Umbilical cord (tissue), 2 donors: ENCODE results near the gene TRAPPC14. TPM values are rescaled to one million over a fixed set of nuclear protein-coding genes. Genes with fewer than 3 reads are reported as not detected.

Experiments
- DNase-seq: peaks from one replicate; pipeline ENCODE4 v3.0.0-alpha.2; 2015; ENCODE audit warnings: low spot score
- total RNA-seq: library from RNA; depleted of rRNA; stranded (reverse); fragments of >200 nt; gene quantifications from one replicate; pipeline ENCODE4 v1.2.3, GENCODE V29; 2014; ENCODE audit warnings: low replicate concordance; ENCODE audit not compliant: insufficient read depth

The TRAPPC14 gene
- total RNA-seq, 1 donor from 2014 or later = 2.6 TPM

DNA sequence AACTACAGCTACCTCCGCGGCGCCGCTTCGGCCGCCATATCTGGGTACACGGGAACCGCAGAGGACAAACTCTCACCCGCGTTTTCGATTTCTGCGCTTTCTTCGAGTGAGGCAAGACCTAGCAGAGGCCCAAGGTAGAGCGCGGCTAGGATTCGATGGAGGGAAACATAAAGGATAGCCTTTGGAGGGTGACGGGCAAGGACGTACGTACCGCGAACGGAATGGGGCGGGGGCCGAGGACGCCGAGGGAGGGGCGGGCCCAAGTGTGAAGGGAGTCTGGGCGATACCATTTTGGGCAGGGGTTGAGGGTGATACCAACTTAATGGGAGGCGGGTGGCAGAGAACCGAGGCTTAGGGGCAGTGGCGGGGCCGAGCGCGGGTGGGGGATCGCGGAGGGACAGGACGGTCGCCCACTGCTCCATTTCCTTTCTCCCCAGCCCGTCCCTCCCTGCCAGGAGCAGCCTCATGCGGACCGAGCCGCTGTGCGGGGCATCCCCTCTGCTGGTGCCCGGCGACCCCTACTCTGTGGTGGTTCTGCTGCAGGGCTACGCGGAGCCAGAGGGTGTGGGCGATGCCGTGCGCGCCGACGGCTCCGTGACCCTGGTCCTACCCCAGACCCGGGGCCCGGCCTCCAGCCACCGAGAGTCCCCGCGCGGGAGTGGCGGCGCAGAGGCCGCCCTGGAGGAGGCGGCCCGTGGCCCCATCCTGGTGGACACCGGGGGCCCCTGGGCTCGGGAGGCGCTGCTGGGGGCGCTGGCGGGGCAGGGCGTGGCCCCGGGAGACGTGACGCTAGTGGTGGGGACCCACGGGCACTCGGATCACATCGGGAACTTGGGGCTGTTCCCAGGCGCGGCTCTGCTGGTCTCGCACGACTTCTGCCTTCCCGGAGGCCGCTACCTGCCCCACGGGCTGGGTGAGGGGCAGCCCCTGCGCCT is 31.3 kb downstream of the TRAPPC14 start, which contains the start of gene MBLAC1:
MBLAC1 (plus strand) TSS at position 37 of the 935 bp plus-strand sequence; CDS start at position 466, 429 bp downstream.
- peak; percentile 96 for DNase-seq

DNA sequence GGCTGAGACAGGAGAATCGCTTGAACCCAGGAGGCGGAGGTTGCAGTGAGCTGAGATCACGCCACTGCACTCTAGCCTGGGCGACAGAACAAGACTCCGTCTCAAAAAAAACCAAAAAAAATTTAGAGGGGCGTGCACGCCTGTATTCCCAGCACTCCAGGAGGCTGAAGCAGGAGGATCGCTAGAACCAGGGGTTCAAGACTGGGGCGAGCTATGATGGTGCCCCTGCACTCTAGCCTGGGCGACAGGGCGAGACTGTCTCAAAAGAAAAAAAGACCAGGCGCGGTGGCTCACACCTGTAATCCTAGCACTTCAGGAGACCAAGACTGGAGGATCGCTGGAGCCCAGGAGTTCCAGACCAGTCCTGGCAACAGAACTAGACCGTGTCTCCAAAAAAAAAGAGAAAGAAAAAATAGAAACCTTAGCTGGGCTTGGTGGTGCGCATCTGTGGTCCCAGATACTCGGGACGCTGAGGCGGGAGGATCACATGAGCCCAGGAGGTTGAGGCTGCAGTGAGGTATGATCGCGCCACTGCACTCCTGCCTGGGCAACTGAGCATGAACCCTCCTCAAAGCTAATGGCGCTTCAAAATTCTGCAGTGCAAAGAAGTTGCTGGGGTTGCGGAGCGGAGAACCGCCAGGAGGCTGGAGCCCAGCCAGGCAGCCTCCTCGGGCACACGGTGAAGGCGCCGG is 32.1 kb downstream of the TRAPPC14 start:
- DNase-seq = no peak

DNA sequence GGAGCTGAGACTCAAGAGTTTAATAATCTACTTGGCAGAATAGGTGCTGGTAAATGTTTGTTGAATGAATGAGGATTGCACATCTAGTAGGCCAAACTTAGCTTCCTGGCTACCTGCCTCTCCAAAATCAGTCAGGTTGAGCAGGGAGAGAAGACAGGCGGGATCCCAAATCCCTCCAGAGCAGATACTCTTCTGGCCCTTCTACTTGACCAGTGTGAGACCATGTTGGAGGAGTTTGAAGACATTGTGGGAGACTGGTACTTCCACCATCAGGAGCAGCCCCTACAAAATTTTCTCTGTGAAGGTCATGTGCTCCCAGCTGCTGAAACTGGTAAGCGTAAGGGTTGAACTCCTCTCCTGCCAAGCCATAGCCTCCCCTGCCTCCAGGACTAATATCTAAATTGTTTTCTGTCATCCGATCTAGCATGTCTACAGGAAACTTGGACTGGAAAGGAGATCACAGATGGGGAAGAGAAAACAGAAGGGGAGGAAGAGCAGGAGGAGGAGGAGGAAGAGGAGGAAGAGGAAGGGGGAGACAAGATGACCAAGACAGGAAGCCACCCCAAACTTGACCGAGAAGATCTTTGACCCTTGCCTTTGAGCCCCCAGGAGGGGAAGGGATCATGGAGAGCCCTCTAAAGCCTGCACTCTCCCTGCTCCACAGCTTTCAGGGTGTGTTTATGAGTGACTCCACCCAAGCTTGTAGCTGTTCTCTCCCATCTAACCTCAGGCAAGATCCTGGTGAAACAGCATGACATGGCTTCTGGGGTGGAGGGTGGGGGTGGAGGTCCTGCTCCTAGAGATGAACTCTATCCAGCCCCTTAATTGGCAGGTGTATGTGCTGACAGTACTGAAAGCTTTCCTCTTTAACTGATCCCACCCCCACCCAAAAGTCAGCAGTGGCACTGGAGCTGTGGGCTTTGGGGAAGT is 34.0 kb downstream of the TRAPPC14 start:
- no peak for DNase-seq

DNA sequence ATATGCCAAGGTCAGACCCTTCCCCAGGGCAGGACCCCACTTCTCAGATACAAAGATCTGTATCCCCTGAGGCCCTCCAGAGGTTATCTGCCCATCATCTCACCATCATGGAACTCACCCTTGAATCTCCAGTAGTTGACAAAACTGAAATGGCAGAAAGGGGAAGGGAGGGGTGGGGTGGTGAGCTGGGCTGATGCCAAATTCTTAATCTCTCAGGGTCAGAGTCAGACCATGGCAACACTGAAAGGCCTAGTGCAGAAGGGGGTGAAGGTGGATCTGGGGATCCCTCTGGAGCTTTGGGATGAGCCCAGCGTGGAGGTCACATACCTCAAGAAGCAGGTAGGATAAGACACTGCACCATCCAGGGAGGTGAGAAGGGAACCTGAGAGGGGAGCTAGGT is 36.0 kb downstream of the TRAPPC14 start:
- DNase-seq = no peak

DNA sequence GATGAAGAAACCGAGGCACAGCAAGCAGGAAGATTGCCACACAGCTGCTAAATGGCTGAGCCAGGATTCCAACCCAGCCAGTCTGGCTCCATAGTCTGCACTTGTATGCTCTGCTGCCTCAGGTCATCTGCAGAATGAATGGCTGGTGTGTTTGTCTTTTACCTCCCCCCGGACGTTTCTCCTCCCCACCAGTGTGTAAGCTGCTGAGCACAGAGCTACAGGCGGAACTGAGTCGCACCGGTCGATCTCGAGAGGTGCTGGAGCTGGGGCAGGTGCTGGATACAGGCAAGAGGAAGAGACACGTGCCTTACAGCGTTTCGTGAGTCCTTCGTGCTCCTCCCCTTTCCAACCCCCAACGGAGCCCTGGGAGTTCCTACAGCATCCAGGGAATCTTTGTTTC is 36.5 kb downstream of the TRAPPC14 start:
- DNase-seq = no peak

DNA sequence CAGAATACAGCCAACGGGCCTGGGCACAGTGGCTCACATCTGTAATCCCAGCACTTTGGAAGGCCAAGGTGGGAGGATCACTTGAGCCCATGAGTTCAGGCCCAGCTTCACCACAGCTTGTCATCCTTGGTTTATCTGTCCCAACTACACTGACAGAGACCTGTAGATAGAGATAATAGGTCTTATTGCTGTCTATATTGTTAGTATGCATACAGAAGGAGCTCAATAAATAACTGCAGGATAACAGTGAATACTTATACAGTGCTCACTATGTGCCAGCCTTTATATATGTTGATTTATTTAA is 37.8 kb downstream of the TRAPPC14 start:
- no peak for DNase-seq

DNA sequence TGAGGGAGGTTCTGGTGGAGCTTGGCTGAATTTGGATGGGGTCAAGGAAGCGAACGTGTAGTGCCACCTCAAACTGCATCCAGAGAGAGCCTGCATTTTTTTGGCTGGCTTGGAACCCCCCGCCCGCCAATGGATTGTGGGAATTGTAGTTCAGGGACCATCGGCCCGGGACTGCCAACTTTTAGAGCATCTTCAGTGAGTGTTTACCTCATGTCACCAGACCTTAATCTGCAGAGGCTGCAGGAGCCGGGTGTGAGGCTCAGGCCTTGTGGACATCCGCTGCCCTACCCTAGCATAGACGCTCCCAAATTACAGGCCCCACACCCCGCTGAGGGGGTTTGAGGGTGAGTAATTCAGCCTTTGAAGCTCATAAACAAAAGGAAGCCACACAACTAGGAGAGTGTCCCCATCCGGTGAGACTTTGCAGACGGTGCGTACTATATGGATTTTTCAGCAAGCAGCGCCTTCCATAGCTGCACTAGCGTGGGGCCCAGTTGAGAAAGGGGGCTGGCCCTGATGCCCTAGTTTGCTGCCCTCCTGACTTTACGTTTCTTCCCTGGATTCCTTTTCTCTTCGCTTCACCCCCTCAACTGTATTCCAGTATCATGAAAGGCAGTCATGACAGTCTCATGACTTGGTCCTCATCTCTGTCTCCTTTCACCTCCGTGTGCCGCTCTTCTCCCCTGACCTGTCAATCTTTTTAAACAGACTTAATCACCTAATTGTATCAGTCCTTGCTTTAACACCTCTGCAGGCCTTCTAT is 38.4 kb downstream of the TRAPPC14 start:
- peak; percentile 84 for DNase-seq

DNA sequence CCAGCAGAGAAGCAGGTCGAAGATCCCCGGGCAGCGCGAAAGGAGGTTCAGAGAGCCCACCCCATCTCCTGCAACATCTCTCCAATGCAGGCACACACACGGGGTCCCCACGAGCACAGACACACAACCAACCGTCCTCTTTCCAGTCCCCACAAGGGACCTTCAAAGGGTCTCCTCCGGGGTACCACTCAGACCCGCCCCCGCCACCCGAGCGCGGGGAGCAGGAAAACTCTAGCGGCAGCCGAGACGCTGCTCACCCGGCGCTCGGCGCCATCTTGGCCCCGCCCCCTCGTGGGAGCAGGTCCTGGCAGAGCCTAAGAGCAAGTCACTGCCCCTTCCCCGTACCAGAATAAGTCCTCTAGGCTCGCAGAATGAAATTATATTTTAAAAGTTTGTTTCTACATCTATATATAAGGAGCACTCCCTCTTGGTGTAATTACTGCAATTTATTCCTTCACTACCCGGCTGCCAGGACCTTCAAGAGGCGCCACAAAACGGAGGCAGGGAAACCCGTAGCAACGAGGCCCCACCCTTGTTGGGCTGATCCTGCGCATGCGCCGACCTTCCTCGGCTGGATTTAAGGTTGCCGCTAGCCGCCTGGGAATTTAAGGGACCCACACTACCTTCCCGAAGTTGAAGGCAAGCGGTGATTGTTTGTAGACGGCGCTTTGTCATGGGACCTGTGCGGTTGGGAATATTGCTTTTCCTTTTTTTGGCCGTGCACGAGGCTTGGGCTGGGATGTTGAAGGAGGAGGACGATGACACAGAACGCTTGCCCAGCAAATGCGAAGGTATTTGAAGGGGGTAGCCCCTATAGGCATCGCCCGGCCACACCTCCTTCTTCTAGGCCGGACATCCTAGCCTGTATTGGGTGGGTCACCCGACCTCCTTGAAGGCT is 39.2 kb downstream of the TRAPPC14 start, which contains the start of the genes CNPY4 and TAF6:
CNPY4 (plus strand) TSS at position 563 of the 898 bp plus-strand sequence; CDS start at position 674, 111 bp downstream.
TAF6 (minus strand) TSS at position 287 of the 898 bp plus-strand sequence. CDS start 5,149 bp downstream, outside the sequence.
- DNase-seq = peak; percentile 98

DNA sequence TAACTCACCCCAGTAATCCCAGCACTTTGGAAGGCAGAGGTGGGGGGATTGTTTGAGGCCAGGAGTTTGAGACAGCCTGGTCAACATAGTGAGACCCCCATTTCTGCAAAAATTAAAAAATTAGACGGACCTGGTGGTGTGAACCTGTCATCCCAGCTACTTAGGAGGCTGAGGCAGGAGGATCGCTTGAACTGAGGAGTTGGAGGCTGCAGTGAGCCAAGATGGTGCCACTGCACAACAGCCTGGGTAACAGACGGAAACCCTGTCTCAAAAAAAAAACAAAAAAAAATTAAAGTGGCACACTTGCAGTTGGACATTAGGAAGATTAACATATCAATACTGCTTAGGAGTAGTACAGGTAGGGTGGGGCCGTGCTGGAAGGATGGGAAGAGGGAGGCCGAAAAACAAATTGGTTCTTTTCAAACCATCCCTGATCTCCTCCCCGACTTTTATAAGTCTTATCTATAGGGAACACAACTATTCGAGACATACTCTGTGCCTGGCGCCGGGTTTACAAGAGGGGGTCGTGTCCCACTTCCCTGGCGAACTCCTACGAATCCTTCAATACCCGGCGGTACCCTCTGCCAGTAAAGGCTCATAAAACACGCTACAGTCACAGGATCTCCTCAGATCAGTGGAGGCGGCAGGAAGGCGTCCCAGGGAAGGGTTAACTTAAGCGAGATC is 40.0 kb downstream of the TRAPPC14 start:
- DNase-seq = no peak

DNA sequence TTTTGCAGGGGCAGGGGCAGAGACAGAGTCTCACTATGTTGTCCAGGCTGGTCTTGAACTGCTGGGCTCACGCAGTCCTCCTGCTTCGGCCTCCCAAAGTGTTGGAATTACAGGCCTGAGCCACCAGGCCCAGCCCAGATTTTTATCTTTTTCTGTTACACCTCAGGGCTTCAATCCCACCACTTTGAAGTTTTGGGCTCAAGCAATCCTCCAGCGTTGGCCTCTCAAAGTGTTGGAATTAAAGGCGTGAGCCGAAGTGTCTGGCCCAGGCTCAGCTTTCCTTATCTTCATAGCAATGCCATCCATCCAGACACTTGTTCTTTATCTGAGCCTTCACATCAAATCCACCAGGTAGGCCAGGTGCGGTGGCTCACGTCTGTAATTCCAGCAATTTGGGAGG is 43.5 kb downstream of the TRAPPC14 start:
- no peak for DNase-seq

DNA sequence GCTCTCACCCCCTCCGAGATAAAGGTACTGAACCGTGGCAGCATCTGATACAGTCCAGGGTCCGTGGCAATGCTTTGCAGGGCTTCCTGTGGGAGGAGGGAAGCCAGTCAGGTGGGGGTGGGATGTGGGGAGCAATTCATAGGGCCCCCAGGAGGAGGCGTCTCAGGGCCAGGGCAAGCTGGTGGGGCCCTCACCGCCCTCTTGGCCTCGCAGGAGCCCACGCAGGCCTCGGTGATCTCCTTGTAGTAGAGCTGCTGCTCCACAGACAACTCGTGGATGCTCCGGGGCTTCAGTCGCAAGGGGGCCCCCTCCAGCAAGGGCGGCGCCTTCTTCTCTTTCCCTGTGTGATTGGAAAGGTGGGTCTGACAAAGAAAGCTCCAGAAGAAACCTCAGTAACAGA is 46.6 kb downstream of the TRAPPC14 start:
- no peak for DNase-seq

DNA sequence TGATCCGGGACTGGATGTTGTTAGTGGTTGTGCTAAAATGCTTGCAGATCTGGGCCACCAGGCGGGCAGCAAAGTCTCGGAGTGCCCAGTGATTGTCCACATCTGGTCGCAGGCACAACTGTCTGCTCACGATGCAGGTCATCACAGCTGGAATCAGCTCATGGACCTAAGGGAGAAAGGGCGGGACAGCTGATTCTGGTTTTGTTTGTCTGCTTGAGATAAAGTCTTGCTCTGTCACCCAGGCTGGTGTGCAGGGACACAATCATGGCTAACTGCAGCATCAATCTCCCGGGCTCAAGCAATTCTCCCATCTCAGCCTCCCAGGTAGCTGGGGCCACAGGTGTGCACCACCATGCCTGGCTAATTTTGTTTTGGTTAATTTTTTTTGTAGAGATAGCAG is 47.4 kb downstream of the TRAPPC14 start:
- no peak for DNase-seq

DNA sequence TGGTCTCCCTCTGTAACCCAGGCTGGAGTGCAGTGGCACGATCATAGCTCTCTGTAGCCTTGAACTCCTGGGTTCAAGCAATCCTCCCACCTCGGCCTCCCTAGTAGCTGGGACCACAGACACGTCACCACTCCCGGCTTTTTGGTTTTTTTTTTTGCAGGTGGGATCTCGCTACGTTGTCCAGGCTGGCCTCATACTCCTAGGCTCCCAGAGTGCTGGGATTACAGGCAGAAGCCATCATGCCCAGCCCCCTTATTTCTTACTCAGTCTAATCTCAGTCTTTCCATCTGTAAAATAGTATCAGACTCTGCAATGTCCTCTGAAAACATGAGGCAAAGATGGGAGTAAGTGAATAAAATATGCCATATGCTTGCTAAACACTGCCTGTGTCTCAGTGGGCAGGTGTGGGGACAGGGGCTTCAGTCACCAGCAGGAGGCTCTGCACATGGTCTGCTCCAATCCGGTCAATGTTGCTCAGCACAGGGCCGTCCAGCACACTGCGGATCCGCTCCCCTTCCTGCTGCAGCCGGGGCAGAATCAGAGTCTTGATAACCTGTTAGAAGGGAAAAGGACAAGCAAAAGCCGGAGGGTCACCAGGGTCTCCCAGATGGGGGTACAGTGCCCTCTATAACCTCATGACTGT is 48.9 kb downstream of the TRAPPC14 start:
- no peak for DNase-seq

DNA sequence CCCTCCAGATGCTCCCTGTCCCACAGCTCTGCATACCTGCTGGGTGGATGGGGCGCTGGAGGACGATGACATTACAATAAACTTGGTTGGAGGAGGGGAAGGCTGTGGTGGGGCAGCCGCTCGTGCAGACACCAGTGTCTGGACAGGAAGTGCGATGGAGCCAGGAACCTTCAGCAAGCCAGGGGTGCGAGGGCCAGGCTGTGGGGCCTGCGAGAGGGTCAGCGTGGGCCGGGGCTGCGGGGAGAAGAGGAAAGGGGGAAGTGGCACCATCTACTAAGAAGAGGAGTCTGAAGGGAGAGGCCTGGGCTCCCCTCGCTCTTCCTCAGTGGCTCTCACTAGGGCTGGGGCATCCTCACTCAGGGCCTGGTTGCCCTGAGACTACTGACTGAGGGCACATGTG is 50.6 kb downstream of the TRAPPC14 start:
- no peak for DNase-seq

DNA sequence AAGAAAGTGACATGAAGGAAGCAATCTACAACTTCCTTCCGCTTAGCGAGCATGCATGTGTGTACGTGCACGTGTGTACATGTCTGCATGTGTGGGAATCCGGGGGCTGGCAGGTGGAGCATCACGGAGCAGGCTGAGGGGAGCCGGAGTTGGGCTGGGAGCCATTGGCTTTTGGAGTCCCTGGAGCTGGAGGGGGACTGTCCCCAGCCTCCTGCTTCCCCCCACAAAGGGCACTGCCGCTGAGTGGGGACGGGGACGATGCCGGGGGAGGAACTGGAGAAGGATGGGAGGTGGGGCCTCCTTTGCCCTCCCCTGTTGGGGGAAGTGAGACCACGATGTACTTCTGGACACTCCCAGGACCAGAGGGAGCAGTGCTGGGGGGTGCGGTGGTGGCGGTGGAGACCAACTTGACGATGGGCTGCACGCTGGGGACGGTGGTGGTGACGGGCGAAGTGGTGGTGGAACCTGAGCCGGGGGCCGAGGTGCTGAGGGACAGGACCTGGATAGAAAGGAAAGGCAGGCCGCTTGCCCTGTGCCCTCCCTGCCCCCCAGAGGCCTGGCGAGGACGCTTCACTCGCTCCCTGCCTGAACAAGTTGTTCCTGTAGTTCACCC is 51.3 kb downstream of the TRAPPC14 start:
- no peak for DNase-seq

DNA sequence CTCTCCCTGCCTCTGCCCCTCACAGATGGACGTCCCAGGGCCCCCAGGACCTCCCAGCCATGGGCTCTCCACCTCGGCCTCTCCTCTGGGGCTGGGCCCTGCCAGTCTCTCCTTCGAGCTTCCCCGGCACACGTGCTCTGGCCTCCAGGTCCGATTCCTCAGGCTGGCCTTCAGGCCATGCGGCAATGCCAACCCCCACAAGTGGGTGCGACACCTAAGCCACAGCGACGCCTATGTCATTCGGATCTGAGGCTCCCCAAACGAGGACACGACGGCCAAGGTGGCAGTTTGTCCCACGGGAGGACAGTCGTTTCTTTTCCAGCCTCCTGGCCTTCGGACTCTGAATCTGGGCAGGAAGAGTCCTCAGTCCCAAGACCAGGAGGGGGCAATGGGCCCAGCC is 51.9 kb downstream of the TRAPPC14 start:
- no peak for DNase-seq

DNA sequence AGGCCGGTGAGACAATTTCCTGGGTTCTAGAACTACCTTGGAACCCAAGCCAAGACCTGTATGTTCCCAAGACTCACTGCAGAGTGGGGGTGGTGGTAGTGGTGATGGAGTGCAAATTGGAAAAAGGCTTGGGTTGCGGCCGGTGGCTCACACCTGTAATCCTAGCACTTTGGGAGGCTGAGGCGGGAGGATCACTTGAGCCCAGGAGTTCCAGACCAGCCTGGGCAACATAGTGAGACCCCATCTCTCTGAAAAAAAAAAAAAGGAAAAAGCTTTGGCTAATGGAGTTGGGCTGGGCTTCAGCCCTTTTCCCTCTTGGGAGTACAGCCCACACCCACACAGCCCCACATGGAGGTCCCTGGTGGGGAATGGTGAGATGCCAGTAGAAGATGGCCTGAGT is 53.0 kb downstream of the TRAPPC14 start:
- no peak for DNase-seq
